Measurements from ENCODE around the gene MARCKS.

DNA sequence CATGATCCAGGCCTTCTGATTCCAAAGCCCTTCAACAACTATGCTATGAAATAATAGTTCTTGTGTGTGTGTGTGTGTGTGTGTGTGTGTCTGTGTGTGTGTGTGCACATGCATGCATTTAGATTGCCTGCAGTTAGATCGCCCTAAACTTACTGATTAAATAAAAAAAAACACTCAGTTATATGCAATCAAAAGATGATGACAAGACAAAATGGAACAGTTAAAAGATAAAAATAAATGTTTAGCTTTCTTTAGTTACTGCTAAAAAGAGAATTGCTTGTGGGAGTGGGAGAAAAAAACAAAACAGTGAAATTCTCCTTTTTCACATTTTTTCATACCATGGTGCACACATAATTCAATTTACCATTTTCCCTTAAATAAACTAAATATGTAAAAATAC lies 29.4 kb downstream of the MARCKS start:
- TF ChIP-seq, protein P1, sequence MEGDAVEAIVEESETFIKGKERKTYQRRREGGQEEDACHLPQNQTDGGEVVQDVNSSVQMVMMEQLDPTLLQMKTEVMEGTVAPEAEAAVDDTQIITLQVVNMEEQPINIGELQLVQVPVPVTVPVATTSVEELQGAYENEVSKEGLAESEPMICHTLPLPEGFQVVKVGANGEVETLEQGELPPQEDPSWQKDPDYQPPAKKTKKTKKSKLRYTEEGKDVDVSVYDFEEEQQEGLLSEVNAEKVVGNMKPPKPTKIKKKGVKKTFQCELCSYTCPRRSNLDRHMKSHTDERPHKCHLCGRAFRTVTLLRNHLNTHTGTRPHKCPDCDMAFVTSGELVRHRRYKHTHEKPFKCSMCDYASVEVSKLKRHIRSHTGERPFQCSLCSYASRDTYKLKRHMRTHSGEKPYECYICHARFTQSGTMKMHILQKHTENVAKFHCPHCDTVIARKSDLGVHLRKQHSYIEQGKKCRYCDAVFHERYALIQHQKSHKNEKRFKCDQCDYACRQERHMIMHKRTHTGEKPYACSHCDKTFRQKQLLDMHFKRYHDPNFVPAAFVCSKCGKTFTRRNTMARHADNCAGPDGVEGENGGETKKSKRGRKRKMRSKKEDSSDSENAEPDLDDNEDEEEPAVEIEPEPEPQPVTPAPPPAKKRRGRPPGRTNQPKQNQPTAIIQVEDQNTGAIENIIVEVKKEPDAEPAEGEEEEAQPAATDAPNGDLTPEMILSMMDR (IDR thresholded peaks at IDR 0.05), result no peak
- TF ChIP-seq EP300 (IDR thresholded peaks at IDR 0.05), result no peak
- TF ChIP-seq POLR2A (IDR thresholded peaks at IDR 0.05), result no peak
